ENCODE measurements around the gene ZNF436. TPM values are rescaled to one million over a fixed set of nuclear protein-coding genes. Genes with fewer than 3 reads are reported as not detected.

Gene ZNF436
- total and polyA plus RNA-seq, 2 of the 8 experiments (the other 6 are each of a cell fraction or from before 2014, with no cell fraction given): 0.65 to 1.8 TPM

DNA sequence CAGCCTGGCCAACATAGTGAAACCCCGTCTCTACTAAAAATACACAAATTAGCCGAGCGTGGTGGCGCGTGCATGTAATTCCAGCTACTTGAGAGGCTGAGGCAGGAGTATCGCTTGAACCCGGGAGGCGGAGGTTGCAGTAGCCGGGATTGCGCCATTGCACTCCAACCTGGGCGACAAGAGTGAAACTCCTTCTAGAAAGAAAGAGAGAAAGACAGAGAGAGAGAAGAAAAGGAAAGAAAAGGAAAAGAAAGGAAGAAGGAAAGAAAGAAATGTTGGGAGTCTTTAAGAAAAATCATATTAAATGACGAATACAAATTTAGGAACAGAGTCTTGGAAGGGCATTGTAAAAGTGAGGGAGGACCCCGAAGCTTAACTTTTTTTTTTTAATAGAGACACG, 23.7 kb downstream of the ZNF436 start:
- CTCF ChIA-PET (ENCODE audit: partially characterized antibody): interaction anchor here (0.6 to 1.5 kb wide), 5 partner anchors 58 to 291 kb away, joined by 3 to 5 read pairs (median 4); no protein-coding TSS in a partner anchor
- no peak for TF ChIP-seq BCL11A (IDR thresholded peaks at IDR 0.05; ENCODE audit: low read depth in 2 of 2, low read length in 2 of 2)
- TF ChIP-seq SAP30 (IDR thresholded peaks at IDR 0.05; ENCODE audit: insufficient read depth, insufficient replicate concordance, low read length): no peak
- TF ChIP-seq, protein P1, sequence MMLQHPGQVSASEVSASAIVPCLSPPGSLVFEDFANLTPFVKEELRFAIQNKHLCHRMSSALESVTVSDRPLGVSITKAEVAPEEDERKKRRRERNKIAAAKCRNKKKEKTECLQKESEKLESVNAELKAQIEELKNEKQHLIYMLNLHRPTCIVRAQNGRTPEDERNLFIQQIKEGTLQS (IDR thresholded peaks at IDR 0.05; ENCODE audit: insufficient read depth, low read depth, low read length): no peak
- no peak for TF ChIP-seq RXRA (IDR thresholded peaks at IDR 0.05; ENCODE audit: insufficient read depth, low read depth, low read length)
- TF ChIP-seq SIRT6 (IDR thresholded peaks at IDR 0.05; ENCODE audit: low read length): no peak
- TF ChIP-seq YY1 (IDR thresholded peaks at IDR 0.05; ENCODE audit: low read depth, low read length): no peak
- no peak for TF ChIP-seq ASH2L (IDR thresholded peaks at IDR 0.05; ENCODE audit: low read length)
- no peak for TF ChIP-seq SP1 (IDR thresholded peaks at IDR 0.05; ENCODE audit: low read depth, low read length)
- TF ChIP-seq CEBPB (IDR thresholded peaks at IDR 0.05; ENCODE audit: low read depth, low read length): no peak
- TF ChIP-seq CBX8 (IDR thresholded peaks at IDR 0.05; ENCODE audit: borderline replicate concordance, low read depth, low read length): no peak
- TF ChIP-seq EZH2 (IDR thresholded peaks at IDR 0.05; ENCODE audit: low read depth, low read length, severe bottlenecking): no peak
- no peak for TF ChIP-seq BRCA1 (IDR thresholded peaks at IDR 0.05; ENCODE audit: low read depth, low read length)
- no peak for TF ChIP-seq SP2 (IDR thresholded peaks at IDR 0.05; ENCODE audit: low read length)
- TF ChIP-seq TBP (IDR thresholded peaks at IDR 0.05; ENCODE audit: low read depth, low read length): no peak
- no peak for TF ChIP-seq CREB1 (IDR thresholded peaks at IDR 0.05)

More for the DNA sequence above, 23.7 kb downstream of the ZNF436 start:
- Histone ChIP-seq H2BK5ac (ENCODE audit: low read depth, low read length) (no peak overlapping the region), H3K4me2 (ENCODE audit: insufficient read depth in 1 of 2, low read depth in 2 of 2, low read length in 2 of 2) (no peak overlapping the region; a peak in 1 of 4 replicates), H3K4me1 (replicated peaks in 1 of 4; ENCODE audit: control insufficient read depth in 3 of 4, insufficient read depth in 4 of 4, low read length in 3 of 4) (peaks cover 0 to 8% (median 3%) of the 10 kb centered on the region in 4 experiments; a peak in 1 of 7 replicates), H3K18ac (ENCODE audit: extremely low read depth, low read length) (no peak overlapping the region), H3K79me1 (ENCODE audit: low read depth, low read length) (no peaks in the 10 kb centered on the region), H3K56ac (replicated peaks; ENCODE audit: insufficient read length, low read depth, low read length) (no peak overlapping the region), H3K27me3 (replicated peaks in 1 of 4; ENCODE audit: control insufficient read depth in 3 of 4, extremely low read depth in 1 of 4, insufficient read depth in 3 of 4, low read length in 3 of 4) (peaks cover 11 to 43% (median 25%) of the 10 kb centered on the region in 4 experiments), H4K20me1 (replicated peaks in 1 of 2; ENCODE audit: control insufficient read depth in 1 of 2, insufficient read depth in 2 of 2, low read length in 2 of 2) (peaks cover 9 to 17% of the 10 kb centered on the region in 2 experiments), H4K8ac (ENCODE audit: extremely low read depth, insufficient read depth, low read length) (no peak overlapping the region), H3K23me2 (ENCODE audit: low read depth, low read length) (peaks cover 8% of the 10 kb centered on the region), H3K36me3 (ENCODE audit: control insufficient read depth in 2 of 4, insufficient read depth in 4 of 4, low read length in 3 of 4) (no peaks in the 10 kb centered on the region), H3K79me2 (ENCODE audit: control insufficient read depth in 1 of 2, insufficient read depth in 2 of 2, low read length in 2 of 2) (peaks cover 23 to 29% of the 10 kb centered on the region in 2 experiments), H3K27ac (ENCODE audit: low read depth, low read length) (no peak overlapping the region), H4K91ac (replicated peaks; ENCODE audit: insufficient read length, low read length) (no peak overlapping the region), H2BK12ac (ENCODE audit: low read depth, low read length) (no peak overlapping the region), H3K4me3 (ENCODE audit: extremely low read depth in 1 of 4, insufficient read depth in 2 of 4, low read depth in 3 of 4, low read length in 4 of 4) (no peak overlapping the region), H2AFZ (ENCODE audit: low read length) (no peak overlapping the region), H2BK15ac (ENCODE audit: low read length) (no peak overlapping the region), H3K9me3 (ENCODE audit: insufficient read depth in 2 of 2, low read depth in 1 of 2, low read length in 1 of 2) (no peaks in the 10 kb centered on the region), H2BK20ac (ENCODE audit: low read length) (no peak overlapping the region), H3K23ac (ENCODE audit: insufficient read length) (no peak overlapping the region), H3K9ac (replicated peaks in 1 of 4; ENCODE audit: extremely low read depth in 1 of 4, low read depth in 3 of 4, low read length in 3 of 4) (no peak overlapping the region), H4K5ac (ENCODE audit: insufficient read length, low read depth, low read length) (no peak overlapping the region), H3K14ac (ENCODE audit: insufficient read length) (no peak overlapping the region), H2AK5ac (ENCODE audit: low read depth, low read length) (no peak overlapping the region), H2BK120ac (replicated peaks; ENCODE audit: low read depth, low read length) (no peak overlapping the region), H3K4ac (replicated peaks; ENCODE audit: insufficient read length, low read depth, low read length) (no peak overlapping the region)
- no peak for DNase-seq (ENCODE audit: low read depth in 1 of 2, low spot score in 2 of 2)
- no peak for FAIRE-seq
- WGBS, 2 experiments (ENCODE audit: extremely low coverage in 1 of 2, insufficient coverage in 1 of 2, insufficient read length in 1 of 2, insufficient replicate concordance in 2 of 2, low coverage in 1 of 2, low lambda C conversion rate in 2 of 2, missing lambda C conversion rate in 1 of 2): 94% methylated on average over 14 of the region's 14 CpGs; no CpG with 5 or more reads in 1 of the 2 experiments
- POLR2A ChIA-PET (ENCODE audit: partially characterized antibody): interaction anchor here (1.1 kb wide), 1 partner anchor 114 kb away, joined by 3 read pairs; no protein-coding TSS in a partner anchor
